ENCODE measurements around the gene RGL1.
A peak's percentile ranks its signal among the peaks of the same experiment; 100 is the strongest.

The RGL1 gene

GRCh38 chr1:183931646-183932271 lies 126.8 kb downstream of the RGL1 start:
- Histone ChIP-seq H3K4me3 (ENCODE audit: low read depth, low read length) (no peak overlapping the region), H3K4me1 (ENCODE audit: control insufficient read depth, insufficient read depth, low read length) (no peaks in the 10 kb centered on the region), H3K36me3 (ENCODE audit: control insufficient read depth in 2 of 2, insufficient read depth in 1 of 2, low read length in 2 of 2) (no peaks in the 10 kb centered on the region), H3K27ac (ENCODE audit: extremely low read depth, low read depth, low read length) (no peak overlapping the region), H3K9me3 (ENCODE audit: control insufficient read depth, insufficient read depth, low read depth, low read length) (no peaks in the 10 kb centered on the region)
- TF ChIP-seq ZNF777 (tag by site-specific recombination; IDR thresholded peaks at IDR 0.05; ENCODE audit: borderline replicate concordance): no peak
- no peak for TF ChIP-seq ZNF335 (tag by site-specific recombination; conservative IDR thresholded peaks at IDR 0.05)
- no peak for TF ChIP-seq HOXD13 (CRISPR knock-in tag; IDR thresholded peaks at IDR 0.05; ENCODE audit: borderline replicate concordance)
- no peak for TF ChIP-seq ZBTB49 (tag by site-specific recombination; IDR thresholded peaks at IDR 0.05; ENCODE audit: low read depth)
- TF ChIP-seq, protein P1, sequence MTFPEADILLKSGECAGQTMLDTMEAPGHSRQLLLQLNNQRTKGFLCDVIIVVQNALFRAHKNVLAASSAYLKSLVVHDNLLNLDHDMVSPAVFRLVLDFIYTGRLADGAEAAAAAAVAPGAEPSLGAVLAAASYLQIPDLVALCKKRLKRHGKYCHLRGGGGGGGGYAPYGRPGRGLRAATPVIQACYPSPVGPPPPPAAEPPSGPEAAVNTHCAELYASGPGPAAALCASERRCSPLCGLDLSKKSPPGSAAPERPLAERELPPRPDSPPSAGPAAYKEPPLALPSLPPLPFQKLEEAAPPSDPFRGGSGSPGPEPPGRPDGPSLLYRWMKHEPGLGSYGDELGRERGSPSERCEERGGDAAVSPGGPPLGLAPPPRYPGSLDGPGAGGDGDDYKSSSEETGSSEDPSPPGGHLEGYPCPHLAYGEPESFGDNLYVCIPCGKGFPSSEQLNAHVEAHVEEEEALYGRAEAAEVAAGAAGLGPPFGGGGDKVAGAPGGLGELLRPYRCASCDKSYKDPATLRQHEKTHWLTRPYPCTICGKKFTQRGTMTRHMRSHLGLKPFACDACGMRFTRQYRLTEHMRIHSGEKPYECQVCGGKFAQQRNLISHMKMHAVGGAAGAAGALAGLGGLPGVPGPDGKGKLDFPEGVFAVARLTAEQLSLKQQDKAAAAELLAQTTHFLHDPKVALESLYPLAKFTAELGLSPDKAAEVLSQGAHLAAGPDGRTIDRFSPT (tag by site-specific recombination; IDR thresholded peaks at IDR 0.05): no peak
- TF ChIP-seq ZNF629 (tag by site-specific recombination; IDR thresholded peaks at IDR 0.05): no peak
- no peak for TF ChIP-seq HOXA7 (CRISPR knock-in tag; IDR thresholded peaks at IDR 0.05; ENCODE audit: borderline replicate concordance)
- no peak for TF ChIP-seq ZNF623 (tag by site-specific recombination; IDR thresholded peaks at IDR 0.05)
- no peak for TF ChIP-seq ZSCAN4 (tag by site-specific recombination; IDR thresholded peaks at IDR 0.05)
- TF ChIP-seq ZBTB1 (tag by site-specific recombination; IDR thresholded peaks at IDR 0.05): no peak
- no peak for TF ChIP-seq ZNF292 (tag by site-specific recombination; IDR thresholded peaks at IDR 0.05; ENCODE audit: borderline replicate concordance, low read depth)
- TF ChIP-seq MYNN (tag by site-specific recombination; IDR thresholded peaks at IDR 0.05; ENCODE audit: borderline replicate concordance): no peak
- no peak for TF ChIP-seq ZNF174 (tag by site-specific recombination; IDR thresholded peaks at IDR 0.05)
- TF ChIP-seq CTCF (tag by site-specific recombination; IDR thresholded peaks at IDR 0.05): no peak
- TF ChIP-seq PRDM1 (tag by site-specific recombination; IDR thresholded peaks at IDR 0.05): no peak
- CTCF ChIA-PET: interaction anchor here (0.6 to 1.9 kb wide), 5 partner anchors 16 to 299 kb away, joined by 3 to 6 read pairs (median 3); no protein-coding TSS in a partner anchor
- POLR2A ChIA-PET: interaction anchor here (1.2 kb wide), 1 partner anchor 11 kb away, joined by 7 read pairs; no protein-coding TSS in a partner anchor

- Histone ChIP-seq H3K4me3 (ENCODE audit: low read depth, low read length) (no peak overlapping the region), H3K36me3 (ENCODE audit: control insufficient read depth in 2 of 2, insufficient read depth in 1 of 2, low read length in 2 of 2) (no peaks in the 10 kb centered on the region), H3K9me3 (ENCODE audit: control insufficient read depth, insufficient read depth, low read depth, low read length) (no peaks in the 10 kb centered on the region), H3K4me1 (ENCODE audit: control insufficient read depth, insufficient read depth, low read length) (no peaks in the 10 kb centered on the region), H3K27ac (ENCODE audit: extremely low read depth, low read depth, low read length) (no peak overlapping the region)
- ChIA-PET POLR2A (interaction anchor here (1.2 kb wide), 1 partner anchor 10 kb away, joined by 7 read pairs; no protein-coding TSS in a partner anchor), CTCF (interaction anchor here (0.7 to 1.4 kb wide), 2 partner anchors 47 to 277 kb away, joined by 3 read pairs; no protein-coding TSS in a partner anchor)
- TF ChIP-seq ZIC2 (tag by site-specific recombination; IDR thresholded peaks at IDR 0.05) (0 out of 2 replicates have a peak, but pooled peaks have one; percentile 21), ZNF433 (tag by site-specific recombination; IDR thresholded peaks at IDR 0.05; ENCODE audit: low read depth) (no peak)
Observed at GRCh38 chr1:183932412-183932811, 127.5 kb downstream of the RGL1 start.
